ENCODE data around the gene GLYR1.

GRCh38 chr16:4797805-4798252, 49.3 kb downstream of the GLYR1 start:
- TF ChIP-seq NFRKB (IDR thresholded peaks at IDR 0.05) (no peak), L3MBTL2 (conservative IDR thresholded peaks at IDR 0.05) (no peak), SUZ12 (IDR thresholded peaks at IDR 0.05) (no peak)

All from HEK293T (cell line).